ENCODE results near the gene PXMP4.
A peak's percentile ranks its signal among the peaks of the same experiment; 100 is the strongest.

The PXMP4 gene

GRCh38 chr20:33666293-33667244, 53.5 kb downstream of the PXMP4 start, which contains the start of gene ACTL10:
TSS of gene ACTL10 (plus strand) at chr20:33666943. CDS start at chr20:33667498, 555 bp downstream.
- TF ChIP-seq CTCF (IDR thresholded peaks at IDR 0.05; ENCODE audit: low read depth, low read length) = no peak
- peak within 1 kb of the TSS; percentile 52 for H3K4me3 ChIP-seq (ENCODE audit: low read depth, low read length)

- no peak for TF ChIP-seq CTCF (IDR thresholded peaks at IDR 0.05; ENCODE audit: low read depth, low read length)
- no peak overlapping the region for H3K4me3 ChIP-seq (ENCODE audit: low read depth, low read length)
Observed at GRCh38 chr20:33664762-33665144, 55.4 kb downstream of the PXMP4 start.

- peak overlapping the region; percentile 76 for H3K4me3 ChIP-seq (ENCODE audit: low read depth, low read length)
- no peak for TF ChIP-seq CTCF (IDR thresholded peaks at IDR 0.05; ENCODE audit: low read depth, low read length)
Observed at GRCh38 chr20:33664085-33664761, 55.9 kb downstream of the PXMP4 start.

GRCh38 chr20:33663161-33664084, 56.7 kb downstream of the PXMP4 start:
- peak overlapping the region; percentile 76 for H3K4me3 ChIP-seq (ENCODE audit: low read depth, low read length)
- TF ChIP-seq CTCF (IDR thresholded peaks at IDR 0.05; ENCODE audit: low read depth, low read length) = no peak

- TF ChIP-seq CTCF (IDR thresholded peaks at IDR 0.05; ENCODE audit: low read depth, low read length) = no peak
- peak within 1 kb of the TSS; percentile 76 for H3K4me3 ChIP-seq (ENCODE audit: low read depth, low read length)
Observed at GRCh38 chr20:33662172-33662571, 57.9 kb downstream of the PXMP4 start, which contains the start of gene C20orf144. TSS of gene C20orf144 (plus strand) at chr20:33662327. CDS start at chr20:33662346, 19 bp downstream.

GRCh38 chr20:33660685-33661058, 59.4 kb downstream of the PXMP4 start:
- H3K4me3 ChIP-seq (ENCODE audit: low read depth, low read length) = no peak overlapping the region

More at GRCh38 chr20:33660685-33661058, 59.4 kb downstream of the PXMP4 start:
- no peak for TF ChIP-seq CTCF (IDR thresholded peaks at IDR 0.05; ENCODE audit: low read depth, low read length)
